Fibroblast of lung (primary cell): Measurements from ENCODE around the gene SMAGP.

Source experiments
- EZH2 ChIP-seq: IDR thresholded peaks from 2 replicates; pipeline ENCODE4 v1.5.1; 2012; ENCODE audit warnings: low read length, control low read depth, mild to moderate bottlenecking; ENCODE audit errors: missing control alignments
- TF ChIP-seq, protein P1 (sequence below), 2 donors: IDR thresholded peaks in 1 of 2; conservative IDR thresholded peaks in 1 of 2; 1 replicate in 1 of 2; 2 replicates in 1 of 2; pipeline ENCODE4 v1.5.1; 2011 to 2012; ENCODE audit warnings: low read length in 2 of 2, control low read depth in 1 of 2, inconsistent platforms in 1 of 2, low read depth in 1 of 2, mild to moderate bottlenecking in 1 of 2

DNA sequence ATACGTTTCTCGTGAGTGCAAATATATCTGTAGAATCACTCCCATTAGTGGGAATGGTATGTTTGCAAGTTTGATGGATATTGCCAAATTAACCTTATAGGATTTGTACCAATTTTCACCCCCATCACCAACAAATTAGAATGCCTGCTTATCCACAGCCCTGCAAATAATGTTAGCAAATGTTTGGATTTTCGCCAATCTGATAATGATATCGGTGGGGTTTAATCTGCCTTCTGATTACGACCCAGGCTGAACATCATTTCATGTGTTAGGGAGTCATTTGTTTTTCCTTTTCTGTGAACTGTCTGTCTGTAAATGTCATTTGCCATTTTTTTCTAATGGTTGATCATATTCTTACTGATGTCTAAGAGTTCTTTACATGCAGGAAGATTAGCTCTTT, 35.7 kb downstream of the SMAGP start:
- TF ChIP-seq, protein P1, sequence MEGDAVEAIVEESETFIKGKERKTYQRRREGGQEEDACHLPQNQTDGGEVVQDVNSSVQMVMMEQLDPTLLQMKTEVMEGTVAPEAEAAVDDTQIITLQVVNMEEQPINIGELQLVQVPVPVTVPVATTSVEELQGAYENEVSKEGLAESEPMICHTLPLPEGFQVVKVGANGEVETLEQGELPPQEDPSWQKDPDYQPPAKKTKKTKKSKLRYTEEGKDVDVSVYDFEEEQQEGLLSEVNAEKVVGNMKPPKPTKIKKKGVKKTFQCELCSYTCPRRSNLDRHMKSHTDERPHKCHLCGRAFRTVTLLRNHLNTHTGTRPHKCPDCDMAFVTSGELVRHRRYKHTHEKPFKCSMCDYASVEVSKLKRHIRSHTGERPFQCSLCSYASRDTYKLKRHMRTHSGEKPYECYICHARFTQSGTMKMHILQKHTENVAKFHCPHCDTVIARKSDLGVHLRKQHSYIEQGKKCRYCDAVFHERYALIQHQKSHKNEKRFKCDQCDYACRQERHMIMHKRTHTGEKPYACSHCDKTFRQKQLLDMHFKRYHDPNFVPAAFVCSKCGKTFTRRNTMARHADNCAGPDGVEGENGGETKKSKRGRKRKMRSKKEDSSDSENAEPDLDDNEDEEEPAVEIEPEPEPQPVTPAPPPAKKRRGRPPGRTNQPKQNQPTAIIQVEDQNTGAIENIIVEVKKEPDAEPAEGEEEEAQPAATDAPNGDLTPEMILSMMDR (conservative IDR thresholded peaks at IDR 0.05 in 1 of 2, IDR thresholded peaks at IDR 0.05 in 1 of 2; ENCODE audit: low read depth in 1 of 2, low read length in 2 of 2): no peak
- TF ChIP-seq EZH2: no peak
